Ramos (cell line): ENCODE results near the gene SLC30A4.
"Not testable (repeated sequence)": the region's sequence is repeated elsewhere in the genome, so short reads cannot be mapped to it uniquely, and the experiment has no call there.

Experiments
- in situ Hi-C: fragments of 300-500 bp; cut with MboI; formaldehyde crosslinking; loops from one replicate; pipeline ENCODE4 v1.14.3; 2022; ENCODE audit warnings: low sequenced_read_pairs; ENCODE audit not compliant: unreplicated experiment

Gene SLC30A4

GRCh38 chr15:45521596-45522327, 793 bp downstream of the SLC30A4 start:
- in situ Hi-C loops: no loop called here

- in situ Hi-C loops: no loop called here
These were observed 11.7 kb downstream of the SLC30A4 start for GRCh38 chr15:45510758-45511280.

- in situ Hi-C loops: not testable (repeated sequence)
These were observed 15.4 kb downstream of the SLC30A4 start for GRCh38 chr15:45507143-45507542.

DNA sequence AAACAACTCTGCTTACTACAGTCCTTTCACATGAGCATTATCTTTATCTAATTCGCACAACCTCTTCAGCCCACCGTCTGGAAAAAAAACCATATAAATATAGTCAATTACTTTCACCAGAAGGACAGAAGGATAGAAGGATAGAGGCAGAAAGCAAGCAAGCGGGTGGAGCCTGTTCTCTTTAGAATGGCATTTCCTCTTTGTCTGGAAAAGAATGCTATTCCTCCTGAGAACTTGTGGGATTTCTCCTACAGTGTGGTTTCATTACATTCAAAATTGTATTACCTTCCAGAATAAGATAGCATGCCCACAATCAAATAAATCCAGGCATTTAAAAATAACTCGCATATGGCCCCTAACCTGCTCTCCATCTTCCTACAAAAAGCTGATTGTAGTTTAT, 23.1 kb downstream of the SLC30A4 start:
- in situ Hi-C loops: no loop called here

- in situ Hi-C loops: no loop called here
These were observed 23.9 kb downstream of the SLC30A4 start for GRCh38 chr15:45498701-45499100.

- in situ Hi-C loops: no loop called here
These were observed 25.3 kb downstream of the SLC30A4 start for GRCh38 chr15:45497261-45497660.

DNA sequence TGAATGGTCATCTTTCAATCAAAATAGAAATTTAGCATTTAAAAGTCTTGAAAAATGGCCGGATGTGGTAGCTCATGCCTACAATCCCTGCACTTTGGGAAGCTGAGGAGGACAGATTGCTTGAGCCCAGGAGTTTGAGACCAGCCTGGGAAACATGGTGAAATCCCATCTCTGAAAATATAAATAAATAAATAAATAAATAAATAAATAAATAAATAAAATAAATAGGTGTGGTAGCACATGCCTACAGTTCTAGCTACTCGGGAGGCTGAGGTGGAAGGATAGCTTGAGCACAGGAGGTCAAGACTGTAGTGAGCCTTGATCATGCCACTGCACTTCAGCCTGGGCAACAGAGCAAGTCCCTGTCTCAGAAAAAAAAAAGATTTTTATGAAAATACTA, 25.9 kb downstream of the SLC30A4 start:
- in situ Hi-C loops: no loop called here

DNA sequence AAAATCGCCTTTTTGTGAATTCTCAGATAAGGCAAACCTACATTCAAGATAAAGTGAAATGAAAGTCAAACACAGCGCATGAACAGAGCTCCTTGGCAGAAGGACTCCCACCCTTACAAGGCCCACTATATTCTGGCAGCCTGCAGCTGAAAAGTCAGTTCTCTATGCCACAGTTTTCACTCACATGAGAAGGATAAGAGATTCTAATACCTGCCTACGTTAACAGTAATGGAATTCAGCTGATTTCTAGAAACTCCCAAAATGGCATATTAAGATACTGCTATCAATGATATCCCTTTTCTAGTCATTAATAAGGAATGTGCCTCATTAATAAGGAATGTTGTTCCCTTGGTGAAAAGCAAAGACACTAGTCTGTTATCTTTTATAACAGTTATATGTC, 27.0 kb downstream of the SLC30A4 start:
- in situ Hi-C loops: no loop called here

- in situ Hi-C loops: no loop called here
These were observed 32.8 kb downstream of the SLC30A4 start for GRCh38 chr15:45489690-45490238.

- in situ Hi-C loops: no loop called here
These were observed 36.2 kb downstream of the SLC30A4 start for GRCh38 chr15:45486317-45486716.

DNA sequence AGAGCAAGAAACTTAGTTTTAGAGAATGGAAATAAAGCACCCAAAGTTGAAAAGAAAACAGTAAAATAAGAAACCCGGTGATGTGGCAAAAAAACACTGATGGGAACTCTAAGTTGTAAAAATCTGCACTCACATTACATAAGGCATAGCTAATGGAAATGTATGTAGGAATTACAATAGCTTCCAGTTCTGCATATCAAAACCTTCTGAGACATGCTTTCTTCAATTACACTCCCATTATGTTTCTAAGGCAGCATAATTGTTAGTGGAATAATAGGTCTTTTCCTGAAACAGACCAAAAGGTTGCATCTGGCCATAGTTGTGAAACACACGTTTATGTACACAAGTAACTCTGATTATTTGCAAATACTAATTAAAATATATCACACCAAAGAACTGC, 41.4 kb downstream of the SLC30A4 start:
- in situ Hi-C loops: no loop called here

DNA sequence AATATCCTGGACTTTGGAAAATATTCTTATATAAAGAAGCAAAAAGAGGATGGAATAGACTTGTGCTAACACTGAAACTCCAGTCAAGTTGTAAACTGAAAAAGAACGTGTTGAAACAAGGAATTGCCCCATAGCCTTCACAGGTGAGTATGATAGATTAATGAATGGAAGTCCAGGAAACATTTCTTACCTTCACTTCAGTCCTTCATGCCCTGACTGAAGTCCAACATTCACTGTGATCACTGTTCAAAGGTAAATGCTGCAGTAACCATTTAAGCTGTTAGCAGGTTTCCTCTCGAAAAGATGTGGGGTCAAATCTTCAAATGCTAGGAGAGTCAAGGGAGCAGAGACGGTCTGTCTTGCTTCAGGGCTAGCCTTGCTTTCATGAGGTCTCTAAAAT, 46.1 kb downstream of the SLC30A4 start:
- in situ Hi-C loops: no loop called here

GRCh38 chr15:45474799-45475198, 47.8 kb downstream of the SLC30A4 start:
- in situ Hi-C loops: no loop called here

DNA sequence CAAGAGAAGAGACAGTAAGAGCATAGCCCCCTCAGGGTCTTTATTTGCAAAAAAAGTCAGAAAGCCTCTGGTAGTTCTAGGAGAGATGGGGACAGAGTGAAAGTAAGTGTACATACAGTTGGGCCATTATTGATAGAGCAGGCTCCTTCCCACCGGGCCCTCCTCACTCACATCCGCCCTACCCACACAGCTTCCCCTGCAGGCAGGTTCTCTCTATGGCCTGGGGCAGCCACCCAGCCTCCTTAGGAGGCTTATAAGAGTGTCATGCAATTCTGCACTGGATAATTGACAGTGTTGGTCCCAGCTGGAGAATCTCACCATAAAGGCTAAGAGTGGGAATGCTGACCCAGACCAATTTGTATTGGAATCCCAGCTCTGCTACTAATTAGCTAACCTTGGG, 49.5 kb downstream of the SLC30A4 start:
- in situ Hi-C loops: no loop called here

DNA sequence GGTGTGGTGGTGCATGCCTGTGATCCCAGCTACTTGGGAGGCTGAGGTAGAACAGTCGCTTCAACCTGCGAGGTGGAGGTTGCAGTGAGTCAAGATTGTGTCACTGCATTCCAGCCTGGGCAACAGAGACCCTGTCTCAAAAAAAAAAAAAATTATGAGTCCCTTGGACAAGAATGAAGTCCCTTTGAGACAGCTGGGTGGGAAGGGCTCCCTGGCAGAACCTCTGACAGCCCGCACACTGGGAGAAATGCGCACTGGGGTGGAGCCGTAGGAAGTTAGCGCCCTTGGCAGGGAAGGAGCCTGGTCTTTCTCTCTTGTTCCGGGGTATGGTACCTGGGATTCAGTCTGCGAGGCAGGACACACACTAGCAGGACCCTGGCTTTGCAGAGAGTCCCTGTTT, 51.4 kb downstream of the SLC30A4 start:
- in situ Hi-C loops: no loop called here

DNA sequence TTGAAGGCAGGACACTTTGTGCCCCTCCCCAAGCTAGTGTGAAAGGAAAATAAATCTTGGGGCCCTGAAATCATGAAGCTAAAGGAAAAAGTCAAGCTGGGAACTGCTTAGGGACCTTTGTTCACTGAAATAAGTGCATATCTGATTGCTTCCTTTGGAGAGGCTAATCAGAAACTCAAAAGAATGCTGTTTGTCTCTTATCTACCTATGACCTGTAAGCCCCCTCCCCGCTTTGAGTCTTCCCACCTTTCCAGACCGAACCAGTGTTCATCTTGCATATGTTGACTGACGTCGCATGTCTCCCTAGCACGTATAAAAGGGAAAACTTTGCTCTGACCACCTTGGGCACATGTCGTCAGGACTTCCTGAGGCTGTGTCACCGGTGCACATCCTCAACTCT, 53.1 kb downstream of the SLC30A4 start:
- in situ Hi-C loops: no loop called here

DNA sequence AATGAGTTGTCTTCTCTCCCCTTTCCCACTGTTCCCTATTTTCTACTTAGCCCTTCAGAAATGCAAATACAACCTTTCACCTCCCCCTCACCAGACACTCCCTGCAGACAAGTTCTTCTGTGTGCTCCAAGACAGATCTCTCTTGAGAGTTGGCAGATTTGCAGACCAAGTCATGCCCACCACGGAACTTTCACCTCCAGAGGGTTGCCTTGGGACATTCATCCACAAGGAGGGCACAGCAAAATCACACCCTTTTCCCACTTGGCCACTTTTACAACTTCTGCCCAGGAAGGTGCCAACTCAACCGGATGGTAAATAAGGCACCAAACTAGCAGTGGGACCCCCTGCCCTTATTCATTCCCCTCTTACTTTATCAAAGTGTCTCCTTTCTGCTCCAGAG, 53.5 kb downstream of the SLC30A4 start:
- in situ Hi-C loops: no loop called here

GRCh38 chr15:45468294-45468693, 54.3 kb downstream of the SLC30A4 start:
- in situ Hi-C loops: no loop called here

- in situ Hi-C loops: no loop called here
These were observed 63.7 kb downstream of the SLC30A4 start for GRCh38 chr15:45458746-45459403.

DNA sequence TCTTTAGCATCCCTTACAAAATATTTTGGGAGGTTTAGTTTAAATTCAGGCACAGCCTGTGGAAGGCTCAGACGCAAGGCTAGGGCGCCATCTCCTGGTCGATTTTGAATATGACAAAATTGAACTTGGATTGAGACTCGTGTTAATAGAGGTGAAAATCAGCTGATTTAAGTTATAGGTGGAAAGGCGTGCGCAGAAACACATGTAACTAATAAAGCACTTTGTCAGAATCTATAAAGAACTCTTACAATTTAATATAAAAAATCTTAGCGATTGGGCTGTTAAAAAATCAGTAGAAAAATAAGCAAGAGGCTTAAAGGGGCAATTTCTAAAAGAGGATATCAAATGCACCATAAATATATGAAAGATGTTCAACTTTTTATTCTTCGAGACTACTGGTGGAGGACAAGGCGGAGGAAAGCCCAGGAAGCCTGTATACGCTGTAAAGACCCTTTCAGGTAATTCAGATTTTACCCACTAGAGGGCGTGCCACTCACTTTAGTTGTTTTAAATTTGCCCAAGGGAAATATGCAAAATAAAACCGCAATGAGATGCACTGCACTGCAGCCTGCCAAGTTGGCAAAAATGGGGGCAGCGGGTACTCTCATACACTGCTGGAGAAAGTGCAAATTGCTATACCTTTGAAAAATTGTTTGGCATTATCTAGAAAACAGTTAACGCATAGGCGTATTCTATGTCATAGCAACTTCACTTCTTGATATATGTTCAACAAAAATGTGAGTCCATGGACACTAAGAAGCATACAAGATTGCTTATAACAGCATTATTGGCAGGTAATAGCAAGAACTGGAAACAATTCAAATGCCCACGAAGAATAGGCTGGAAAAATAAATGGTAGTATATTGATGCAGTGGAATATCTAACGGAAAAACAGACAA, 64.7 kb downstream of the SLC30A4 start:
- in situ Hi-C loops: no loop called here

DNA sequence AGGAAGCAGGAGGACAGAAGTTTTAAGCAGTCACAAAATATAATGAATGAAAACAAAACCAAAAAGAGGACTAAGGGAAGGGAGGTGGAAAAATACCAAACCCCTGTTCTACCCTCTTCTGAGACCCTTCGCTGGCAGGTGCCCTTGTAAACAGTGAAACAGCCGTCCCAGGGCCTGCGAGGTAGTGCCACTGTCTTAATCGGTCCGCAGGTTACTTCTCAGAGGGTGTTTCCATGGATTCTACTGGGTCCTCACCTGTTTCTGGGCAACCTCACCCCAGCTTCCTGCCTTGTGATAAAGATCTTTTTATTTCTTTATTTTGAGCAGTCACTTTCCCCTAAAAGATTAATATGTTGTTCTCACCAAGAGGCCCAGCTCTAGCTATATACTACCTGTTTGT, 65.3 kb downstream of the SLC30A4 start:
- in situ Hi-C loops: no loop called here
